Activated CD8-positive, alpha-beta memory T cell treated with anti-CD3 and anti-CD28 coated beads, Interleukin-2, amount 10 ng/mL, durations not matched to agents 7 days and 5 days (primary cell): Measurements from ENCODE around the gene AFAP1L2. TPM values are rescaled to one million over a fixed set of nuclear protein-coding genes. Genes with fewer than 3 reads are reported as not detected.

Experiments used
- ATAC-seq: fragments of 150-1000 bp; cut with Tn5 transposase; one replicate; pipeline ENCODE4 v1.10.0; 2021; ENCODE audit warnings: moderate library complexity
- CTCF ChIA-PET: fragments of 350-600 bp; sonication (Branson Sonifier 250); formaldehyde crosslinking; loops from one replicate; lab custom pipeline; 2021; ENCODE audit warnings: antibody characterized with exemption; lab: Charles Lee
- DNase-seq: peaks from one replicate; pipeline ENCODE4 v3.0.0-alpha.2; 2020
- H3K27ac Mint-ChIP-seq: one replicate; pipeline ENCODE4 v1.8.0; 2021; ENCODE audit warnings: mild to moderate bottlenecking, mixed read lengths
- H3K27me3 Mint-ChIP-seq: one replicate; pipeline ENCODE4 v1.8.0; 2021; ENCODE audit warnings: mixed read lengths
- H3K36me3 Mint-ChIP-seq: one replicate; pipeline ENCODE4 v1.8.0; 2021; ENCODE audit warnings: mild to moderate bottlenecking, mixed read lengths
- H3K4me1 Mint-ChIP-seq: one replicate; pipeline ENCODE4 v1.8.0; 2021; ENCODE audit warnings: mixed read lengths
- H3K4me3 Mint-ChIP-seq: one replicate; pipeline ENCODE4 v1.8.0; 2021; ENCODE audit warnings: mild to moderate bottlenecking, moderate library complexity, mixed read lengths
- H3K9me3 Mint-ChIP-seq: one replicate; pipeline ENCODE4 v1.8.0; 2022; ENCODE audit warnings: low read depth, mixed read lengths
- total RNA-seq, 2 experiments: library from RNA; stranded (reverse); gene quantifications; one replicate each; pipeline ENCODE4 v1.2.3, GENCODE V29; 2021

The AFAP1L2 gene
- total RNA-seq, 2 experiments from 2014 or later, result 4.0 to 67.4 TPM

GRCh38 chr10:114272696-114273095, 131.6 kb downstream of the AFAP1L2 start:
- H3K27ac Mint-ChIP-seq, result no peak overlapping the region
- no peaks in the 10 kb centered on the region for H3K36me3 Mint-ChIP-seq
- H3K4me1 Mint-ChIP-seq, result no peaks in the 10 kb centered on the region
- ATAC-seq (no peak), DNase-seq (no peak)
- no peaks in the 10 kb centered on the region for H3K9me3 Mint-ChIP-seq
- H3K27me3 Mint-ChIP-seq, result peaks cover 32% of the 10 kb centered on the region
- CTCF ChIA-PET, result interaction anchor here (1.6 kb wide), 1 partner anchor 32 kb away, joined by 4 read pairs; no protein-coding TSS in a partner anchor
- H3K4me3 Mint-ChIP-seq, result no peak overlapping the region

- Mint-ChIP-seq H3K9me3 (no peaks in the 10 kb centered on the region), H3K4me1 (no peaks in the 10 kb centered on the region), H3K36me3 (no peaks in the 10 kb centered on the region), H3K27me3 (peaks cover 28% of the 10 kb centered on the region), H3K27ac (no peak overlapping the region), H3K4me3 (no peak overlapping the region)
- CTCF ChIA-PET, result interaction anchor here (0.6 to 1.6 kb wide), 2 partner anchors 32 to 818 kb away, joined by 3 to 4 read pairs; no protein-coding TSS in a partner anchor
- ATAC-seq (no peak), DNase-seq (no peak)
Observed at GRCh38 chr10:114271779-114272167, 132.5 kb downstream of the AFAP1L2 start.

- no peak overlapping the region for H3K4me3 Mint-ChIP-seq
- H3K27ac Mint-ChIP-seq, result no peak overlapping the region
- CTCF ChIA-PET, result interaction anchor here (1.6 kb wide), 1 partner anchor 33 kb away, joined by 4 read pairs; no protein-coding TSS in a partner anchor
- no peak for ATAC-seq
- no peaks in the 10 kb centered on the region for H3K9me3 Mint-ChIP-seq
- peaks cover 4% of the 10 kb centered on the region for H3K4me1 Mint-ChIP-seq
- H3K36me3 Mint-ChIP-seq, result no peaks in the 10 kb centered on the region
- DNase-seq, result no peak
- peaks cover 32% of the 10 kb centered on the region for H3K27me3 Mint-ChIP-seq
Observed at GRCh38 chr10:114271075-114271778, 133.1 kb downstream of the AFAP1L2 start.

GRCh38 chr10:114266521-114266920, 137.8 kb downstream of the AFAP1L2 start:
- Mint-ChIP-seq H3K27ac (no peak overlapping the region), H3K4me3 (no peak overlapping the region), H3K9me3 (no peaks in the 10 kb centered on the region), H3K36me3 (no peaks in the 10 kb centered on the region), H3K4me1 (peaks cover 7% of the 10 kb centered on the region), H3K27me3 (peaks cover 25% of the 10 kb centered on the region)
- CTCF ChIA-PET, result no interaction called here
- ATAC-seq (peak; percentile 39), DNase-seq (no peak)

- H3K27me3 Mint-ChIP-seq, result peaks cover 17% of the 10 kb centered on the region
- no peak overlapping the region for H3K27ac Mint-ChIP-seq
- no peak overlapping the region for H3K4me3 Mint-ChIP-seq
- CTCF ChIA-PET, result no interaction called here
- ATAC-seq (no peak), DNase-seq (no peak)
- peaks cover 13% of the 10 kb centered on the region for H3K4me1 Mint-ChIP-seq
- H3K36me3 Mint-ChIP-seq, result no peaks in the 10 kb centered on the region
- no peaks in the 10 kb centered on the region for H3K9me3 Mint-ChIP-seq
Observed at GRCh38 chr10:114265392-114266053, 138.8 kb downstream of the AFAP1L2 start.

- Mint-ChIP-seq H3K4me1 (peaks cover 13% of the 10 kb centered on the region), H3K27ac (no peak overlapping the region), H3K36me3 (no peaks in the 10 kb centered on the region), H3K4me3 (no peak overlapping the region), H3K27me3 (peaks cover 11% of the 10 kb centered on the region), H3K9me3 (no peaks in the 10 kb centered on the region)
- CTCF ChIA-PET, result no interaction called here
- no peak for DNase-seq
- no peak for ATAC-seq
Observed at GRCh38 chr10:114262496-114262895, 141.8 kb downstream of the AFAP1L2 start.

- peaks cover 8% of the 10 kb centered on the region for H3K4me1 Mint-ChIP-seq
- CTCF ChIA-PET, result no interaction called here
- H3K36me3 Mint-ChIP-seq, result no peaks in the 10 kb centered on the region
- H3K9me3 Mint-ChIP-seq, result no peaks in the 10 kb centered on the region
- H3K27ac Mint-ChIP-seq, result no peak overlapping the region
- no peak overlapping the region for H3K4me3 Mint-ChIP-seq
- H3K27me3 Mint-ChIP-seq, result peaks cover 7% of the 10 kb centered on the region
- no peak for ATAC-seq
- no peak for DNase-seq
Observed at GRCh38 chr10:114261076-114261475, 143.2 kb downstream of the AFAP1L2 start.

GRCh38 chr10:114260366-114260765, 143.9 kb downstream of the AFAP1L2 start:
- no peak overlapping the region for H3K4me3 Mint-ChIP-seq
- H3K27ac Mint-ChIP-seq, result no peak overlapping the region
- peaks cover 7% of the 10 kb centered on the region for H3K27me3 Mint-ChIP-seq
- CTCF ChIA-PET, result no interaction called here
- no peaks in the 10 kb centered on the region for H3K36me3 Mint-ChIP-seq
- ATAC-seq, result no peak
- peaks cover 6% of the 10 kb centered on the region for H3K4me1 Mint-ChIP-seq
- H3K9me3 Mint-ChIP-seq, result no peaks in the 10 kb centered on the region
- DNase-seq, result no peak

DNA sequence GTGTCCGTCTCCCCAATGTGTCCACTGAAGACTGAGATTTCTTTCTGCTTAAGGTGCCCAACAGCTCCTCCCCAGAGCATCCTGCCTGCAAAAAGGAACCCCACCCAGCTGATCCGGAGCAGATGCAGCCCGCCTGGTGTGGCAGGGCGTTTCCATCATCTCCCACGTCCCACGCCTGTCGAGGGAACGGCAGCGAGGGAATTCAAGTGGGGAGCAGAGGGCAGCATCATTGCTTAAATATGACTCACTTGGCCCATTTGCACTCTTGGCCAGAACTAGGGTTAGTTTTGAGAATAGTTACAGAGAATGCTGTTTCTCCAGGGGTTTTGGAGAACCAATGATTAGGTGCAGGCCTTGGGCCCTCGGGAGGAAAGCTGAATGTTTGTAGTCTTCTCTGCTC, 144.5 kb downstream of the AFAP1L2 start:
- no peak for ATAC-seq
- no peak overlapping the region for H3K4me3 Mint-ChIP-seq
- no peak overlapping the region for H3K27ac Mint-ChIP-seq
- H3K36me3 Mint-ChIP-seq, result no peaks in the 10 kb centered on the region
- H3K9me3 Mint-ChIP-seq, result no peaks in the 10 kb centered on the region
- peaks cover 6% of the 10 kb centered on the region for H3K4me1 Mint-ChIP-seq
- DNase-seq, result no peak
- peaks cover 7% of the 10 kb centered on the region for H3K27me3 Mint-ChIP-seq
- CTCF ChIA-PET, result no interaction called here

GRCh38 chr10:114258274-114258840, 145.9 kb downstream of the AFAP1L2 start:
- Mint-ChIP-seq H3K36me3 (no peaks in the 10 kb centered on the region), H3K4me3 (no peak overlapping the region), H3K27me3 (peaks cover 3% of the 10 kb centered on the region), H3K27ac (no peak overlapping the region), H3K4me1 (peaks cover 6% of the 10 kb centered on the region), H3K9me3 (no peaks in the 10 kb centered on the region)
- CTCF ChIA-PET, result no interaction called here
- DNase-seq, result no peak
- ATAC-seq, result no peak

GRCh38 chr10:114257498-114257897, 146.8 kb downstream of the AFAP1L2 start:
- CTCF ChIA-PET, result no interaction called here
- Mint-ChIP-seq H3K9me3 (no peaks in the 10 kb centered on the region), H3K4me3 (no peak overlapping the region)

GRCh38 chr10:114256822-114257221, 147.5 kb downstream of the AFAP1L2 start:
- peaks cover 6% of the 10 kb centered on the region for H3K4me1 Mint-ChIP-seq
- CTCF ChIA-PET, result no interaction called here
- H3K27me3 Mint-ChIP-seq, result peaks cover 3% of the 10 kb centered on the region
- H3K4me3 Mint-ChIP-seq, result no peak overlapping the region
- H3K36me3 Mint-ChIP-seq, result no peaks in the 10 kb centered on the region
- no peaks in the 10 kb centered on the region for H3K9me3 Mint-ChIP-seq
- ATAC-seq (no peak), DNase-seq (no peak)
- H3K27ac Mint-ChIP-seq, result no peak overlapping the region

More at GRCh38 chr10:114257498-114257897, 146.8 kb downstream of the AFAP1L2 start:
- ATAC-seq (no peak), DNase-seq (no peak)
- H3K27me3 Mint-ChIP-seq, result peaks cover 3% of the 10 kb centered on the region
- H3K36me3 Mint-ChIP-seq, result no peaks in the 10 kb centered on the region
- H3K27ac Mint-ChIP-seq, result no peak overlapping the region
- H3K4me1 Mint-ChIP-seq, result peaks cover 6% of the 10 kb centered on the region

GRCh38 chr10:114256008-114256765, 148.1 kb downstream of the AFAP1L2 start:
- no peak for ATAC-seq
- Mint-ChIP-seq H3K9me3 (no peaks in the 10 kb centered on the region), H3K27ac (no peak overlapping the region), H3K4me1 (peaks cover 3% of the 10 kb centered on the region), H3K4me3 (no peak overlapping the region), H3K27me3 (peaks cover 3% of the 10 kb centered on the region), H3K36me3 (no peaks in the 10 kb centered on the region)
- CTCF ChIA-PET, result no interaction called here
- no peak for DNase-seq
